Effector memory CD4-positive, alpha-beta T cell (primary cell): Measurements from ENCODE around the gene PAFAH1B1.

Source experiments
- DNase-seq, 3 donors: peaks; one replicate each; pipeline ENCODE4 v3.0.0-alpha.2; 2020
- H3K27ac ChIP-seq: 2 replicates; pipeline ENCODE4 v1.7.0; 2013; ENCODE audit warnings: mild to moderate bottlenecking, low read length, moderate library complexity; ENCODE audit not compliant: insufficient read depth, poor library complexity, severe bottlenecking
- H3K27me3 ChIP-seq: replicated peaks from 2 replicates; pipeline ENCODE4 v1.7.0; 2013; ENCODE audit warnings: mild to moderate bottlenecking, low read length; ENCODE audit not compliant: insufficient read depth, control insufficient read depth, poor library complexity, severe bottlenecking
- H3K36me3 ChIP-seq: 2 replicates; pipeline ENCODE4 v1.7.0; 2013; ENCODE audit warnings: mild to moderate bottlenecking, low read length, moderate library complexity; ENCODE audit not compliant: control insufficient read depth, insufficient read depth
- H3K4me1 ChIP-seq: 2 replicates; pipeline ENCODE4 v1.7.0; 2013; ENCODE audit warnings: low read length, mild to moderate bottlenecking; ENCODE audit not compliant: control insufficient read depth, insufficient read depth, poor library complexity, severe bottlenecking
- H3K4me3 ChIP-seq: 2 replicates; pipeline ENCODE4 v1.7.0; 2013; ENCODE audit warnings: low read length, low read depth, mild to moderate bottlenecking; ENCODE audit not compliant: insufficient read depth, poor library complexity, severe bottlenecking
- H3K9me3 ChIP-seq: 2 replicates; pipeline ENCODE4 v1.7.0; 2013; ENCODE audit warnings: mild to moderate bottlenecking, low read length, moderate library complexity; ENCODE audit not compliant: control insufficient read depth

The PAFAH1B1 gene

GRCh38 chr17:2593821-2594721, 617 bp downstream of the PAFAH1B1 start:
- H3K27ac ChIP-seq: peak overlapping the region; percentile 97
- no peaks in the 10 kb centered on the region for H3K9me3 ChIP-seq
- H3K4me3 ChIP-seq: peak overlapping the region; percentile 99
- H3K36me3 ChIP-seq: no peaks in the 10 kb centered on the region
- DNase-seq: peak; percentile 67 to 76 (median 72)
- H3K27me3 ChIP-seq: no peaks in the 10 kb centered on the region
- H3K4me1 ChIP-seq: peaks cover 14% of the 10 kb centered on the region

GRCh38 chr17:2594722-2595599, 1.5 kb downstream of the PAFAH1B1 start:
- no peaks in the 10 kb centered on the region for H3K27me3 ChIP-seq
- DNase-seq: no peak
- H3K27ac ChIP-seq: peak overlapping the region; percentile 97
- H3K36me3 ChIP-seq: no peaks in the 10 kb centered on the region
- H3K4me3 ChIP-seq: peak overlapping the region; percentile 99
- H3K9me3 ChIP-seq: no peaks in the 10 kb centered on the region
- H3K4me1 ChIP-seq: peaks cover 18% of the 10 kb centered on the region

- no peak for DNase-seq
These were observed 2.3 kb downstream of the PAFAH1B1 start for GRCh38 chr17:2595716-2596115.

GRCh38 chr17:2598166-2598565, 4.7 kb downstream of the PAFAH1B1 start:
- Histone ChIP-seq H3K4me1 (peaks cover 28% of the 10 kb centered on the region), H3K36me3 (no peaks in the 10 kb centered on the region), H3K27ac (no peak overlapping the region), H3K4me3 (no peak overlapping the region), H3K27me3 (no peaks in the 10 kb centered on the region), H3K9me3 (no peaks in the 10 kb centered on the region)
- DNase-seq: no peak

More at GRCh38 chr17:2595716-2596115, 2.3 kb downstream of the PAFAH1B1 start:
- peak overlapping the region; percentile 99 for H3K4me3 ChIP-seq
- H3K9me3 ChIP-seq: no peaks in the 10 kb centered on the region
- peak overlapping the region; percentile 97 for H3K27ac ChIP-seq
- no peaks in the 10 kb centered on the region for H3K36me3 ChIP-seq
- H3K27me3 ChIP-seq: no peaks in the 10 kb centered on the region
- H3K4me1 ChIP-seq: peaks cover 20% of the 10 kb centered on the region

- no peak for DNase-seq
- no peaks in the 10 kb centered on the region for H3K9me3 ChIP-seq
- no peak overlapping the region for H3K4me3 ChIP-seq
- H3K27ac ChIP-seq: no peak overlapping the region
- H3K4me1 ChIP-seq: peaks cover 23% of the 10 kb centered on the region
- no peaks in the 10 kb centered on the region for H3K36me3 ChIP-seq
- no peaks in the 10 kb centered on the region for H3K27me3 ChIP-seq
These were observed 9.2 kb downstream of the PAFAH1B1 start for GRCh38 chr17:2602597-2603017.

GRCh38 chr17:2608350-2608913, 15.0 kb downstream of the PAFAH1B1 start:
- no peaks in the 10 kb centered on the region for H3K36me3 ChIP-seq
- H3K27ac ChIP-seq: no peak overlapping the region
- no peaks in the 10 kb centered on the region for H3K27me3 ChIP-seq
- no peak for DNase-seq
- no peak overlapping the region for H3K4me3 ChIP-seq
- H3K9me3 ChIP-seq: no peaks in the 10 kb centered on the region
- H3K4me1 ChIP-seq: peaks cover 10% of the 10 kb centered on the region

- Histone ChIP-seq H3K36me3 (no peaks in the 10 kb centered on the region), H3K27me3 (no peaks in the 10 kb centered on the region), H3K27ac (no peak overlapping the region), H3K9me3 (no peaks in the 10 kb centered on the region), H3K4me1 (peaks cover 12% of the 10 kb centered on the region), H3K4me3 (no peak overlapping the region)
- DNase-seq: no peak
These were observed 15.6 kb downstream of the PAFAH1B1 start for GRCh38 chr17:2609091-2609490.

GRCh38 chr17:2610195-2611175, 17.0 kb downstream of the PAFAH1B1 start:
- H3K27ac ChIP-seq: no peak overlapping the region
- H3K4me3 ChIP-seq: no peak overlapping the region
- no peaks in the 10 kb centered on the region for H3K9me3 ChIP-seq
- peaks cover 13% of the 10 kb centered on the region for H3K4me1 ChIP-seq
- no peak for DNase-seq
- H3K27me3 ChIP-seq: no peaks in the 10 kb centered on the region
- H3K36me3 ChIP-seq: no peaks in the 10 kb centered on the region

GRCh38 chr17:2611627-2612026, 18.2 kb downstream of the PAFAH1B1 start:
- Histone ChIP-seq H3K27ac (no peak overlapping the region), H3K27me3 (no peaks in the 10 kb centered on the region), H3K4me1 (peaks cover 13% of the 10 kb centered on the region), H3K9me3 (no peaks in the 10 kb centered on the region), H3K4me3 (no peak overlapping the region), H3K36me3 (no peaks in the 10 kb centered on the region)
- DNase-seq: no peak
